Placental epithelial cell (primary cell): ENCODE results near the gene SMG6. TPM values are rescaled to one million over a fixed set of nuclear protein-coding genes. Genes with fewer than 3 reads are reported as not detected.

ENCODE experiments used
- small RNA-seq: library from RNA; depleted of rRNA; stranded (forward); fragments of <200 nt; gene quantifications from one replicate; pipeline ENCODE3, GENCODE V24; 2012
- total RNA-seq: library from RNA; depleted of rRNA; stranded (reverse); fragments of >200 nt; gene quantifications from 2 replicates; pipeline ENCODE4 v1.2.3, GENCODE V29; 2012

Gene SMG6
- total RNA-seq: 32.6 and 46.7 TPM in 2 replicates

DNA sequence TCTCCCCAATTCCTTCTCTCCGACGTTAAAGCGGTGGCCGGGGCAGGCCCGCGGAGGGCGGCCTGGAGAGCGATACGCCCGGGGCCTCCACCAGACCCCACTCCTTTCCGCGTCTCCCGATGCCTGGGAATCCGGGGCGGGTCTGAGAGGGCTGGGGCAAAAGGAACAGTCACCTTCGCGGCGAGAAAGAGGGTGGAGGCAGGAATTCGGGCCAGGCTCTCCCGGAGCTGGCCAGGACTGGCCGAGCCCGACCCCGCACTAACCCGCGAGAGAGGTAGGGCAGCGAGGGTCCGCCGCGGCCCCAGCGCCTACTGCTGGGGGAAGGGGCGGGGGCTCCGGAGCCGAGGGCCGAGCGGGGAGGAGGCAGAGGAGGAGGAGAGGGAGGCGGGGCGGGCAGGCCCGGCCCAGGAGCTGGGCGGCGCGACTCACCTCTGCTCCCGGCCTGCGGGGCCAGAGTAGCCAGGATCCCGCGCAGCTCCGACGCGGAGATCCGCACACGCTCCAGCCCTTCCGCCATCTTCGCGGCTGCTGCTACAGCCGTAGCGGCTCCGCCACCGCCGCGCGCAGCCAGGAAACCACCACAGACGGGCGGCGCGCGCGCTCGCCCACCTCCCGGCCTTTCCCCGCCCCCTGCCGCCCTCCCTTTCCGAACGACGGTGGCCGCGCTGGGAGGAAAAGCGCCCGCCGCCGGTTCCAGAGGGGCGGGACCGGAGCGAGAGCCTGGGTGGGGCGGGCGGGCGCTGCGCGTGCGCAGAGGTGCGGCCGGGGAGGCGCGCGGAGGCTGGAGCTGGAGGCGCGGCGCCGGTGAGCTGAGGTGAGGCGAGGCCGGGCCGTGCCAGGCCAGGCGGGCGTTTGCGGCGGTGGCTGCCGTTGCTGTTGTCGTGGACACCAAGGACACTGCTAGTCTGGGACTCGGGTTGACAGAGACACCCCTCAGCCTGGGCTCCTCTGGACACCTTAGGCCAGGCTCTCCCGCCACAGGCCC is at the start of gene SMG6, which contains the start of gene SRR:
SMG6 (minus strand) TSS at position 582 of the 985 bp plus-strand sequence; CDS start at position 517, 65 bp downstream.
SRR (plus strand) TSS at position 747 of the 985 bp plus-strand sequence. CDS start 11,611 bp downstream, outside the sequence.

DNA sequence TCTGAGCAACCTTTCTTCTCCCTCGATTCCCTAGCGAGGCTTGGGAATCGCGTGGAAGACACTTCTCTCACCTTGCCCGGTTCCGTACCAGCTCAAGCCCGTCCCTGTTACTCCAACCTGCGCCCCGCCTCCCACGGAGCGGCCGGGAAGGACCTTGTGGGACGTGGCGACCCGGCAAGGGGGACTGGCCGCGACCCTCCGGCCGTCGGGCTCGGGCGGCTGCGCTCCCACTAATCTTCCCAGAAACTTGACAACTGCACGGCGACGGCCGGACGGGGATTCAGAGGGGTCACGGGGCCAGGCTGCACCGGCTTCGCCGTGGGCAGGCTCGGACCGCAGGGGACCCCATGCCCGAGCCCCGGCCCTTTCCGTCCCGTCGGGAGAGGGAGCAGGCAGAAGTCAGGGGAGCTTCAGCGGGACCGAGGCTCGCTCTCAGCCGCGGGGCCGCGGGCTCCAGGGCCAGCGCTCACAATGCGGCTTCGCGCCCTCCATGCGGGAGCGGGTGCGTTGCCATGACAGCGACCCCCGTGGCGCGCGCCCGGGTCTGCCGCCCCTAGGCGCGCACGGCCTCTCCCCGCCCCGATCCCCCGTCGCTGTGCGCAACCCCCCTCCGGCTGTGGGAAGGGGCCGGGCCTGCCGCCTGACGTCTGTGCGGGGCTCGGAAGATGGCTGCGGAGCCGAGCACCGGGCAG is 33.4 kb upstream of the SMG6 start, which contains the start of gene SGSM2:
SGSM2 (plus strand) TSS at position 650 of the 692 bp plus-strand sequence. CDS start 188 bp downstream, outside the sequence.

DNA sequence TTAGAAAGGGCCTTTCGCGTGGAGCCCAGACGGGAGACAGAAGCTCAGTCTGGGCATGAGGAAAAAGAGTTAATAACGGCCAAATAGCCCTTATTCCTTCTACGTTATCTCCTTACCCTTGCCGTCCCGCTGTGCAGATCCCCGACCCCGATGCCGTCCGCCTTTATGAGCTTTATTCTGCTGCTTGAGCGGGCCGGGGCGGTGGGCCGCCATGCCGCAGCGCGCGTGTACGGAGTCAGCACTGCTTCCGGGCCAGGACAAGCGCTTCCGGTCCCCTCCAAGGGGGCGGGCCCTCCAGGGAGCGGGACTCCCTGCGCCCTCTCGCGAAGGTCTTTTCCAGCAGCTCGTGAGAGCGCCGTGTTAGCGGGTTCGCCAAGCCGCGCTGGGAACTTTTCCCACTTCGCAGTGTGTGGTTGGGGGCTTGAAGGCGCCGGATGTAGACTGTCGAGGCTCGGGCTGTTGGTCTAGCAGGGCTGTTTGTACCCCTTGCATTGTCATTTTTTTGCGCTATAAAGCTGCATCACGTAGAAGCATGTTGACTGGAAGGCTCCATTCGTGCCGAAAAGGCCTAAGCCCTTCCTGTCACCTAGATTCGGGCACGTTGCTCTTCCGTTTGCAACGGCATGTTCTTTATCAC is 32.7 kb upstream of the SMG6 start, which contains the start of gene TSR1:
TSR1 (minus strand) TSS at position 243 of the 637 bp plus-strand sequence; CDS start at position 213, 30 bp downstream.

DNA sequence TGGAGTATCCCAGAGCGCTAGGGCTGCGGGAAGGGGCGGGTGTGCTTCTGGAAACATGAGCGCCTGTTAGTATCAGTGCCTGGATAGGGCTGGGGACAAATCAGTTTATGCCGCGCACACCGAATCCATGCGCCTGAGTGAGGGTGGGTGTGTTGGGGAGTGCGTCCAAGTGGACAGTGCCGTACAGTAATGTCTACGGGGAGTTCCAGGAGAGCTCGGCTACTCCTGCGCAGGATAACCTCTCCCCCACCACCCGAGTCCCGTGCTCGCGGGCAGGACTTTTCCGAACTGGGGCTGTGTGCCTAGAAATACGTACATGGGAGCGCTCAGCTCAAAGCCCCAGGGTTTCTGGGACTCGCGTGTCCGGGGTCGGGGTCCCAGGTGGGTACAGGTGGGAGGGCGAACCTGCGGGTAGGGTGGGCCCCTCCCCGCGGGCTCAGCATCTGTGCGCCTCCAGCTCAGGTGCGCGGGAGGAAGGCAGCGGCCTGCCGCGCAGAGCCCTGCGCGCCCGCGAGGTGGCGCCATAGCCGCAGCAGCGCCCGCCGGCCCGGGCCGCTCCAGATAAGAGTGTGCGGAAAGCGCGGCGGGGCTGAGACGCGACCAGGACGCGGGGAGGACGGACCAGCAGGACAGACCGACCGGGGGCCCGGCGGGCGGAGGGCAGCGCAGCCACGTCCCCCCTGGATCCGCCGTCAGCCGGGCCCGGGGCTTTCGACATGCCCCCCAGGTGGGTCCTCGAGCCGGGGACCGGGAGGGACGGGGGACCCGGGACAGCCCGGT is 248.9 kb downstream of the SMG6 start, which contains the start of gene HIC1:
HIC1 (plus strand) TSS at position 592 of the 780 bp plus-strand sequence. CDS start 1,588 bp downstream, outside the sequence.

DNA sequence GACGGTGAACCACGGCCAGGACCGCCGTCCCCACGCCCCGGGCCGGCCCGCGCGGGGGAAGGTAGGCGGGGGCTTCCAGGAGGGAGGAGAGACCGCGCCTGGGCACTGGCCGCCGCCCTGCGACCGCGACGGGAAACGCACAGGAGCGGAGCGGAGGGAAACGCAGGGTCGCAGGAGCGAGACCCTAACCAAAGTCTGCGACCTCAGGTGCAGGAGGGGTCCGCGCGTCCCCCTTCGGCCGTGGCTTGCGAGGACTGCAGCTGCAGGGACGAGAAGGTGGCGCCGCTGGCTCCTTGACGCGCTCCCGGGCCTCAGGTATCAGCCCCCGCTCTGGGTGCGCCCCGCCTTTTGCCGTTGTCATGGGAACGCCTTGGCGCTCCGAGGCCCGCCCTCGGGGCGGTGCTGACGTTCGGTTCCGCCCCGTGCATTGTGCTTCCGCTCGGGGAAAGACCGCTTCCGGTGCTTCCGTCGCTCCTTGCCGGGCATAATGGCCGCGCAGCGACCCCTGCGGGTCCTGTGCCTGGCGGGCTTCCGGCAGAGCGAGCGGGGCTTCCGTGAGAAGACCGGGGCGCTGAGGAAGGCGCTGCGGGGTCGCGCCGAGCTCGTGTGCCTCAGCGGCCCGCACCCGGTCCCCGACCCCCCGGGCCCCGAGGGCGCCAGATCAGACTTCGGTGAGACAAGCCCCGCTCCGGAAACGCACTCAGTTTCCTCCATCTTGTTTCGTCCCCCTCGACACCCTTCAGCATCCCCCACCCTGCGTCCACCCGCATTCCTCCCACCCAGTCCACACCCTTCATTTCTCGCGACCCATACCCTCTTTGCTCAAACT is 261.8 kb downstream of the SMG6 start, which contains the start of gene OVCA2:
OVCA2 (plus strand) TSS at position 462 of the 829 bp plus-strand sequence; CDS start at position 488, 26 bp downstream.

DNA sequence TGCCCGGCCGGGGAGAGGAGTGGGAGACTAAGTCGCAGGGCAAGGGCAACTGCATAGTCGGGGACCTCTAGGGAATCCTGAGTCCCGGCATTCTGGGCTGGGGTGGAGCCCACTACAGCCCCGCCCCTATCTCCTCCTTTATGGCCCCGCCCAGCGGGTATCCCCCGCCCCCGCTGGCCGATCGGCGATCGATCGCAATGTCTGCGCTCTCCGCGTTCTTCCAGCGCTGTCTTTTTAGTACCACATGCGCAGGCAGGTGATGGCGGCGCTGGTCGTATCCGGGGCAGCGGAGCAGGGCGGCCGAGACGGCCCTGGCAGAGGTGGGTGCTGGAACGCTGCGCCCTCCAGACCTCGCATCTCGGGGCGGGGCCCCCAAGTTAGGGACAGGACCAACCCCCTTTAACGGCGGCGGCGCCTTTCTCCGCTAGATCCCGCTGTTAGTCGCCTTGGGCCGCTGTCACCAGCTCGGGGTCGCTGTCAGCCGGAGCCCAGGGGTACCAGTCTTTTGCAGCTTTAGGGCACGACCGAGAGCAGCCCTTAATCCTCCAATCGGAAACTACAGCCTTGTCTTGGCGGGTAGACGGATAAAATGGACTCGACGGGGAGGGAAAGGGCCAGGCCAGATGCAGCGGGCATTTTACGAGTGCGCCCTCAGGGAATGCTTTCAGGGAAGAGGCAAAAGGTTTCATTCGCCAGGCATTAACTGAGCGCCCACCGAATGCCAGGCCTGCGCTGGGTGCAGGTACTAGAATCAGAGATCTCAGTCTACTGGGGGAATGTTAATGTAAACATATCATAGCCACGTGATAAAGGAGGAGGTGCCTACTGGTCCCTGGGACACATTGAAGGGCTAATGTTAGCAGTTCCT is 273.4 kb downstream of the SMG6 start, which contains the start of gene DPH1:
DPH1 (plus strand) TSS at position 243 of the 868 bp plus-strand sequence; CDS start at position 260, 17 bp downstream.

DNA sequence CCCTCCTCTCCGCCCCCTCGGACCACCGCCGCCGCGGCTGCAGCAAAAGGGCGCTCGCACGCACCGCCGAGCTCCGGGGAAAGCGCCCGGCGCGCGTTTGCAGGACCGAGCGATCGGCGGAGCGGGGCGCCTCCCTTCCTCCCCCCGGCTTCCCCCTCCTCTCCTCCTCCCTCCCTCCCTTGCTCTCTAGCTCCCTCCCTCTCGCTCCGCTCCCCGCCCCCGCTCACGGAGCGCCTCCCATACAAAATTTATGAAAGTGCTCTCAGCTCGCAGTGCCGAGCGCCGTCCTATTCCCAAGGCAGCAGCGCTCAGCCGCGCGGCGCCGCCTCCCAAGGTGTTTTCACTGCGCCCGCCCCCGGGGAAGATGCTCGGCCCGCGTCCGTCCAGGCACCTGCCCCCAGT is 278.4 kb downstream of the SMG6 start, which contains the start of gene RTN4RL1:
RTN4RL1 (minus strand) TSS at position 115 of the 402 bp plus-strand sequence. CDS start 469 bp downstream, outside the sequence.

Small RNA genes lying within 50 kb of the gene (small RNA-seq; reads per million reads assigned to genes)
- gene AC090617.6: not detected
- gene AC090617.7: not detected
- not detected for gene AC090617.8
- gene AC090617.9: not detected
- 7.9 reads per million, percentile 94 among the genes with 10 or more reads in this experiment for gene MIR132
- 3.1 reads per million, percentile 86 among the genes with 10 or more reads in this experiment for gene MIR212
- gene OVCA2: not detected
- not detected for gene RN7SL624P
- gene SNORD91A: 60.5 reads per million, percentile 98 among the genes with 10 or more reads in this experiment
- 11.6 reads per million, percentile 95 among the genes with 10 or more reads in this experiment for gene SNORD91B

Other genes starting within 250 kb of the SMG6 start
- 6.7 and 11.6 TPM in 2 replicates for gene HIC1, start 248.7 kb downstream of the SMG6 start, total RNA-seq
- 19.6 and 40.3 TPM in 2 replicates for gene SRR, start 165 bp upstream of the SMG6 start, total RNA-seq
- 37.3 and 40.6 TPM in 2 replicates for gene TSR1, start 32.7 kb upstream of the SMG6 start, total RNA-seq
- 120 and 157 TPM in 2 replicates for gene SGSM2, start 33.7 kb upstream of the SMG6 start, total RNA-seq
- gene MNT, start 97.3 kb upstream of the SMG6 start, total RNA-seq: 12.6 and 12.8 TPM in 2 replicates
- 11.0 and 13.2 TPM in 2 replicates for gene METTL16, start 208.1 kb upstream of the SMG6 start, total RNA-seq